H9 (cell line): Measurements from ENCODE around the gene MB21D2. TPM values are rescaled to one million over a fixed set of nuclear protein-coding genes. Genes with fewer than 3 reads are reported as not detected.

Experiments used
- DNase-seq: peaks from one replicate; pipeline ENCODE4 v3.0.0-alpha.2; 2017
- H2AFZ ChIP-seq: one replicate; pipeline ENCODE4 v1.6.1; 2013; ENCODE audit warnings: mild to moderate bottlenecking, low read length, control low read depth, moderate library complexity
- H2AK5ac ChIP-seq: 2 replicates; pipeline ENCODE4 v1.6.1; 2013; ENCODE audit warnings: low read length, control low read depth, mixed read lengths; ENCODE audit not compliant: insufficient read length
- H2BK120ac ChIP-seq: one replicate; pipeline ENCODE4 v1.6.1; 2013; ENCODE audit warnings: low read depth, mild to moderate bottlenecking, low read length, control low read depth, inconsistent platforms; ENCODE audit not compliant: poor library complexity, severe bottlenecking
- H2BK12ac ChIP-seq: 2 replicates; pipeline ENCODE4 v1.6.1; 2013; ENCODE audit warnings: low read length, control low read depth, mixed read lengths, low read depth; ENCODE audit not compliant: insufficient read length
- H2BK15ac ChIP-seq: 2 replicates; pipeline ENCODE4 v1.6.1; 2013; ENCODE audit warnings: low read depth, low read length, control low read depth
- H2BK20ac ChIP-seq: one replicate; pipeline ENCODE4 v1.6.1; 2013; ENCODE audit warnings: low read depth, mild to moderate bottlenecking, low read length, control low read depth, inconsistent platforms; ENCODE audit not compliant: poor library complexity, severe bottlenecking
- H2BK5ac ChIP-seq: 2 replicates; pipeline ENCODE4 v1.6.1; 2013; ENCODE audit warnings: low read length, control low read depth, mixed read lengths; ENCODE audit not compliant: insufficient read length
- H3K14ac ChIP-seq: 2 replicates; pipeline ENCODE4 v1.6.1; 2013; ENCODE audit warnings: low read length, control low read depth; ENCODE audit not compliant: insufficient read depth
- H3K18ac ChIP-seq: 2 replicates; pipeline ENCODE4 v1.6.1; 2013; ENCODE audit warnings: low read depth, mild to moderate bottlenecking, mixed read lengths, low read length, control low read depth; ENCODE audit not compliant: insufficient read length
- H3K23ac ChIP-seq: 2 replicates; pipeline ENCODE4 v1.6.1; 2013; ENCODE audit warnings: low read length, control low read depth, mixed read lengths, low read depth; ENCODE audit not compliant: insufficient read length
- H3K23me2 ChIP-seq: 2 replicates; pipeline ENCODE4 v1.6.1; 2013; ENCODE audit warnings: low read depth, mild to moderate bottlenecking, mixed read lengths, low read length, control low read depth; ENCODE audit not compliant: insufficient read length, poor library complexity, severe bottlenecking
- H3K27ac ChIP-seq: 2 replicates; pipeline ENCODE4 v1.5.1; 2013; ENCODE audit warnings: low read length, control low read depth, mixed read lengths, low read depth; ENCODE audit not compliant: insufficient read length
- H3K27me3 ChIP-seq: 2 replicates; pipeline ENCODE4 v1.6.1; 2013; ENCODE audit warnings: low read length, control low read depth, inconsistent platforms; ENCODE audit not compliant: insufficient read depth
- H3K4ac ChIP-seq: 2 replicates; pipeline ENCODE4 v1.6.1; 2013; ENCODE audit warnings: low read depth, mild to moderate bottlenecking, control low read depth, inconsistent platforms, low read length, moderate library complexity
- H3K4me1 ChIP-seq: 2 replicates; pipeline ENCODE4 v1.6.1; 2013; ENCODE audit warnings: low read length, control low read depth, inconsistent platforms; ENCODE audit not compliant: insufficient read depth
- H3K4me2 ChIP-seq: 2 replicates; pipeline ENCODE4 v1.6.1; 2013; ENCODE audit warnings: low read length, control low read depth, mixed read lengths; ENCODE audit not compliant: insufficient read length, insufficient read depth
- H3K56ac ChIP-seq: 2 replicates; pipeline ENCODE4 v1.6.1; 2013; ENCODE audit warnings: low read depth, mild to moderate bottlenecking, mixed read lengths, low read length, control low read depth; ENCODE audit not compliant: insufficient read length
- H3K79me1 ChIP-seq: 2 replicates; pipeline ENCODE4 v1.6.1; 2013; ENCODE audit warnings: low read depth, mild to moderate bottlenecking, moderate library complexity, low read length, control low read depth, inconsistent platforms; ENCODE audit not compliant: insufficient read depth, poor library complexity, severe bottlenecking
- H3K79me2 ChIP-seq: 2 replicates; pipeline ENCODE4 v1.6.1; 2013; ENCODE audit warnings: low read length, control low read depth, inconsistent platforms; ENCODE audit not compliant: insufficient read depth
- H3K9ac ChIP-seq: 2 replicates; pipeline ENCODE4 v1.6.1; 2013; ENCODE audit warnings: low read length, control low read depth, mixed read lengths; ENCODE audit not compliant: insufficient read length; ENCODE audit errors: extremely low read depth
- H3K9me3 ChIP-seq: one replicate; pipeline ENCODE4 v1.6.1; 2013; ENCODE audit warnings: low read depth, low read length, inconsistent platforms; ENCODE audit not compliant: control insufficient read depth
- H3T11ph ChIP-seq: one replicate; pipeline ENCODE4 v1.6.1; 2013; ENCODE audit warnings: mild to moderate bottlenecking, low read length, control low read depth, inconsistent platforms
- H4K20me1 ChIP-seq: one replicate; pipeline ENCODE4 v1.6.1; 2013; ENCODE audit not compliant: control insufficient read depth, insufficient read length, insufficient read depth
- H4K5ac ChIP-seq: 2 replicates; pipeline ENCODE4 v1.6.1; 2013; ENCODE audit warnings: low read depth, mild to moderate bottlenecking, mixed read lengths, low read length, control low read depth; ENCODE audit not compliant: insufficient read length
- H4K8ac ChIP-seq: replicated peaks from 2 replicates; pipeline ENCODE4 v1.6.1; 2013; ENCODE audit warnings: low read length, control low read depth, mixed read lengths, low read depth; ENCODE audit not compliant: insufficient read length
- H4K91ac ChIP-seq: 2 replicates; pipeline ENCODE4 v1.6.1; 2013; ENCODE audit warnings: low read depth, mild to moderate bottlenecking, moderate library complexity, mixed read lengths, low read length, control low read depth; ENCODE audit not compliant: insufficient read length
- H3K27ac Mint-ChIP-seq, 3 experiments: 2 replicates in 2 of 3; 3 replicates in 1 of 3; pipeline ENCODE4 v1.8.0; 2020 to 2021; ENCODE audit warnings: mixed read lengths in 3 of 3, mild to moderate bottlenecking in 1 of 3, moderate library complexity in 1 of 3
- H3K27me3 Mint-ChIP-seq: 2 replicates; pipeline ENCODE4 v1.8.0; 2021; ENCODE audit warnings: low read depth, mild to moderate bottlenecking, moderate library complexity, mixed read lengths
- H3K36me3 Mint-ChIP-seq, 3 experiments: 2 replicates in 2 of 3; 3 replicates in 1 of 3; pipeline ENCODE4 v1.8.0; 2020 to 2021; ENCODE audit warnings: low read depth in 3 of 3, mixed read lengths in 3 of 3; ENCODE audit not compliant: insufficient read depth in 1 of 3
- H3K4me1 Mint-ChIP-seq, 2 experiments: 2 replicates each; pipeline ENCODE4 v1.8.0; 2020; ENCODE audit warnings: mixed read lengths in 2 of 2
- H3K4me3 Mint-ChIP-seq, 2 experiments: 2 replicates in 1 of 2; 3 replicates in 1 of 2; pipeline ENCODE4 v1.8.0; 2020 to 2021; ENCODE audit warnings: mild to moderate bottlenecking in 2 of 2, mixed read lengths in 2 of 2, moderate library complexity in 1 of 2
- H3K9me3 Mint-ChIP-seq, 2 experiments: 2 replicates in 1 of 2; 3 replicates in 1 of 2; pipeline ENCODE4 v1.8.0; 2020; ENCODE audit warnings: mild to moderate bottlenecking in 2 of 2, mixed read lengths in 2 of 2, moderate library complexity in 1 of 2
- WGBS: extraction: QIAGEN DNeasy Blood & Tissue Kit; methylation state at CpG from one replicate; pipeline ENCODE4 v1.1.7; 2013; ENCODE audit warnings: missing lambda C conversion rate, low lambda C conversion rate, mixed read lengths; ENCODE audit not compliant: insufficient read length; ENCODE audit errors: extremely low coverage; 5-methylcytosine and 5-hydroxymethylcytosine counted together
- total RNA-seq: library from RNA; stranded (reverse); gene quantifications from 2 replicates; pipeline ENCODE4 v1.2.1, GENCODE V29; 2021
- TF ChIP-seq, protein P1 (sequence below): fragments of 200-600 bp; sonication (generic); conservative IDR thresholded peaks from 3 replicates; pipeline ENCODE4 v1.8.0; 2021; ENCODE audit warnings: antibody characterized with exemption, mild to moderate bottlenecking

Gene MB21D2
- total RNA-seq, 1 experiment from 2014 or later, result 19.1 TPM

DNA sequence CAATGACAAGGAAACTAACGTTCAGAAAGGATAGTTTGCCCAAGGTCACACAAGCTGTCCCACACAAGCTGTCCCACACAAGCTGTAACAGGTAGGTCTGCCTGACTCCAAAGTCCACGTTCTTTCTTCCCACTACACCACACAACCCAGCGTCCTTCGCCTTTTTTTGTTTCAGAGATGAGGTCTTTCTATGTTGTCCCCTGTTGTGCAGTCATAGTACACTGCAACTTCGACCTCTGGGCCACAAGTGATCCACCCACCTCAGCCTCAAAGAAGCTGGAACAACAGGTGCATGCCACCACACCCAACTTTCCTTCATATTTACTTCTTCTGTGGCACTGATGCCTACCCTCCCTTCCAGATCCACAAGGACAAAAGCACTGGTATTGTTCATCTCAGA is 21.4 kb downstream of the MB21D2 start:
- no peak overlapping the region for H3K4ac ChIP-seq
- H3K27me3 Mint-ChIP-seq, result no peaks in the 10 kb centered on the region
- DNase-seq, result no peak
- TF ChIP-seq, protein P1, sequence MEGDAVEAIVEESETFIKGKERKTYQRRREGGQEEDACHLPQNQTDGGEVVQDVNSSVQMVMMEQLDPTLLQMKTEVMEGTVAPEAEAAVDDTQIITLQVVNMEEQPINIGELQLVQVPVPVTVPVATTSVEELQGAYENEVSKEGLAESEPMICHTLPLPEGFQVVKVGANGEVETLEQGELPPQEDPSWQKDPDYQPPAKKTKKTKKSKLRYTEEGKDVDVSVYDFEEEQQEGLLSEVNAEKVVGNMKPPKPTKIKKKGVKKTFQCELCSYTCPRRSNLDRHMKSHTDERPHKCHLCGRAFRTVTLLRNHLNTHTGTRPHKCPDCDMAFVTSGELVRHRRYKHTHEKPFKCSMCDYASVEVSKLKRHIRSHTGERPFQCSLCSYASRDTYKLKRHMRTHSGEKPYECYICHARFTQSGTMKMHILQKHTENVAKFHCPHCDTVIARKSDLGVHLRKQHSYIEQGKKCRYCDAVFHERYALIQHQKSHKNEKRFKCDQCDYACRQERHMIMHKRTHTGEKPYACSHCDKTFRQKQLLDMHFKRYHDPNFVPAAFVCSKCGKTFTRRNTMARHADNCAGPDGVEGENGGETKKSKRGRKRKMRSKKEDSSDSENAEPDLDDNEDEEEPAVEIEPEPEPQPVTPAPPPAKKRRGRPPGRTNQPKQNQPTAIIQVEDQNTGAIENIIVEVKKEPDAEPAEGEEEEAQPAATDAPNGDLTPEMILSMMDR, result no peak
- H3K9ac ChIP-seq, result no peak overlapping the region
- H3K27ac ChIP-seq, result no peak overlapping the region
- H2BK15ac ChIP-seq, result no peak overlapping the region
- no peak overlapping the region for H4K91ac ChIP-seq
- no peak overlapping the region for H3K14ac ChIP-seq
- no peak overlapping the region for H2BK20ac ChIP-seq
- H3K23ac ChIP-seq, result no peak overlapping the region
- no peak overlapping the region for H2AFZ ChIP-seq
- no peaks in the 10 kb centered on the region for H3K9me3 Mint-ChIP-seq
- no peak overlapping the region for H3T11ph ChIP-seq
- peaks cover 33% of the 10 kb centered on the region; the same call in 1 of the 2 replicates for H3K79me2 ChIP-seq
- H3K4me1 Mint-ChIP-seq, result peaks cover 50 to 57% of the 10 kb centered on the region in 2 experiments
- no peak overlapping the region for H4K5ac ChIP-seq
- no peak overlapping the region for H4K8ac ChIP-seq
- no peaks in the 10 kb centered on the region for H3K27me3 ChIP-seq
- no peak overlapping the region for H2BK5ac ChIP-seq
- no peaks in the 10 kb centered on the region for H4K20me1 ChIP-seq
- H3K18ac ChIP-seq, result peak overlapping the region; percentile 25
- H3K9me3 ChIP-seq, result no peaks in the 10 kb centered on the region
- no peak overlapping the region for H2BK120ac ChIP-seq
- H3K23me2 ChIP-seq, result no peaks in the 10 kb centered on the region
- peaks cover 3% of the 10 kb centered on the region for H3K79me1 ChIP-seq
- no peak overlapping the region for H2AK5ac ChIP-seq
- H3K36me3 Mint-ChIP-seq, result peaks cover 0 to 4% (median 0%) of the 10 kb centered on the region in 3 experiments; a peak in 2 of 7 replicates
- no peak overlapping the region for H3K4me2 ChIP-seq
- H3K4me1 ChIP-seq, result peaks cover 17% of the 10 kb centered on the region
- no peak overlapping the region for H3K4me3 Mint-ChIP-seq
- WGBS, result no CpG with 5 or more reads among the region's 5 CpGs
- H3K27ac Mint-ChIP-seq, result no peak overlapping the region; a peak in 1 of 7 replicates
- no peak overlapping the region for H2BK12ac ChIP-seq
- no peak overlapping the region for H3K56ac ChIP-seq
